Skeletal muscle cell (primary cell): ENCODE measurements around the gene EYS.

ENCODE experiments used
- DNase-seq: peaks from one replicate; pipeline ENCODE4 v3.0.0-alpha.2; 2010; ENCODE audit warnings: low read depth
- H3K4me3 ChIP-seq: 2 replicates; pipeline ENCODE4 v1.5.1; 2011; ENCODE audit warnings: low read depth, mild to moderate bottlenecking, control low read depth, low read length, moderate library complexity

Gene EYS

GRCh38 chr6:64715624-64716023 lies 991.4 kb downstream of the EYS start:
- no peak overlapping the region for H3K4me3 ChIP-seq
- DNase-seq, result no peak

DNA sequence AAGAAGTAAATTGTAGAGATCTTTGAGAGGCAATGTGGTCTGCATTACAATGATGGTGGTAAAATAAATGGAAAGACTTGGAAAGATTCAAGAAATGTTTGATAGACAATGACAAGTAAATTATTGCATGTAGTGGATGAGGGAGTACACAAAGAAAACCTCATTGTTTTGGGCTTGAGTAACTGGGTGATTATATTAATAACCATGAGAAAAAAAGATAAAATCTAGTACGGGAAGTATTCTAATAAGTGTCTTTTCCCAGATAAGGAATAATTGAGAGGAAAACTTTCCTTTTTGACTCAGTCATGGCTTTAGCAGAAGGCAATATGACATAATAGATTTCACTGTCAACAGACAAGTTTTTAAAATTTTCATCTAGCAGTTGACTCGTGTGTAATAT lies 993.0 kb downstream of the EYS start:
- DNase-seq, result no peak
- no peak overlapping the region for H3K4me3 ChIP-seq

DNA sequence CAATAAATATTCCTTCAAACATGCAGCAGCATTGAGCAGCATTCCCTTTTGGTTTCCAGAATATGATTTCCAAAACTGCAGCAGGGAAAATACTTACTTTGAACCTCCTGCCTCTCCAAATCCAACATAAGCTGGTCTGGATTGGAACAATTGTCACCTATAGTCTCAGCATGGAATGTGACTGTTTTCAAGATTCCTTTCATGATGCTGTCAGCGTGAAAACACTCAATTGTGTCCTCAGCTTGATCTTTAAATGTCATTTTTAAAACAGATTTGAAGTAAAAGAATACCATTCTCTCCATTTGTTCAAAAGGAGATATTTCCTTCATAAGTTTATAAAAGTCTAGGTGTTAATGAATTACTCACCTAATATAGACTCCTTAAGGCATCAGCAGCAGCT lies 993.9 kb downstream of the EYS start:
- H3K4me3 ChIP-seq, result no peak overlapping the region
- no peak for DNase-seq

GRCh38 chr6:64712606-64713005 lies 994.4 kb downstream of the EYS start:
- no peak for DNase-seq
- no peak overlapping the region for H3K4me3 ChIP-seq

- H3K4me3 ChIP-seq, result no peak overlapping the region
- DNase-seq, result no peak
These were observed 1003.1 kb downstream of the EYS start for GRCh38 chr6:64703922-64704321.

- no peak overlapping the region for H3K4me3 ChIP-seq
- DNase-seq, result no peak
These were observed 1011.0 kb downstream of the EYS start for GRCh38 chr6:64696053-64696452.

DNA sequence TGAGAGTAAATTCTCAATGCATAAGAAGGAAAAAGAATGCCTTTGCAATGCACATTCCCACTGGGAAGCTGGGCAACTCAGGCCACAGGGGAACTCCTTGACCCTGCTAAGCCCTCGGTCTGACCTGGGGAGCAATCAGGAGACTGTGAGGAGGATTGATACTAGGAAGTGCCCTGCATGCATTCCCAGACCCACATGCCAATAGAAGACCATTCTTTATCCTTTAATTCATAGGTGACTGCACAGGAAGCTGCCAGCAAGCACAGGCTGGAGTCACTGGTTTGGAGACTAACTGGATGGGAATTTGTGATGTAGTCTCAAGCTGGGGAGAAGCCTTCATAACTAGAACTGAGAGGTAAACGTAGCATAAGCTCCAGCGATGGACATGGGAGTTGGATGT lies 1012.7 kb downstream of the EYS start:
- H3K4me3 ChIP-seq, result no peak overlapping the region
- DNase-seq, result no peak

GRCh38 chr6:64691064-64691463 lies 1016.0 kb downstream of the EYS start:
- H3K4me3 ChIP-seq, result no peak overlapping the region
- no peak for DNase-seq

DNA sequence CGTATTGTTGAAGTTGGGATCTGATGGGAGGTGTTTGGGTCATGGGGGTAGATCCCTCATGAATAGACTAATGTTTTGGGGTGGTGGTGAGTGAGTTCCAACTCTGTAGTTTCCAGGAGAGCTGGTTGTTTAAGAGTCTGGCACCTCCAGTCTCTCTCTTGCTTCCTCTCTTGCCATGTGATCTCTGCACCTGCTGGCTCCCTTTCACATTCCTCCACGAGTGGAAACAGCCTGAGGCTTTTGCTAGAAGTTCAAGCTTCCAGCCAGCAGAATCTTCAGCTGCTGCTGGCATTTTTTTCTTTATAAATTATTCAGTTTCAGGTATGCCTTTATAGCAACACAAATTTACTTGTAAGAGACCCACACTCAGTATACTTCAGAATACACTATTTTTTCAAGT lies 1021.6 kb downstream of the EYS start:
- H3K4me3 ChIP-seq, result no peak overlapping the region
- no peak for DNase-seq

- no peak overlapping the region for H3K4me3 ChIP-seq
- DNase-seq, result no peak
These were observed 1023.3 kb downstream of the EYS start for GRCh38 chr6:64683682-64684081.

DNA sequence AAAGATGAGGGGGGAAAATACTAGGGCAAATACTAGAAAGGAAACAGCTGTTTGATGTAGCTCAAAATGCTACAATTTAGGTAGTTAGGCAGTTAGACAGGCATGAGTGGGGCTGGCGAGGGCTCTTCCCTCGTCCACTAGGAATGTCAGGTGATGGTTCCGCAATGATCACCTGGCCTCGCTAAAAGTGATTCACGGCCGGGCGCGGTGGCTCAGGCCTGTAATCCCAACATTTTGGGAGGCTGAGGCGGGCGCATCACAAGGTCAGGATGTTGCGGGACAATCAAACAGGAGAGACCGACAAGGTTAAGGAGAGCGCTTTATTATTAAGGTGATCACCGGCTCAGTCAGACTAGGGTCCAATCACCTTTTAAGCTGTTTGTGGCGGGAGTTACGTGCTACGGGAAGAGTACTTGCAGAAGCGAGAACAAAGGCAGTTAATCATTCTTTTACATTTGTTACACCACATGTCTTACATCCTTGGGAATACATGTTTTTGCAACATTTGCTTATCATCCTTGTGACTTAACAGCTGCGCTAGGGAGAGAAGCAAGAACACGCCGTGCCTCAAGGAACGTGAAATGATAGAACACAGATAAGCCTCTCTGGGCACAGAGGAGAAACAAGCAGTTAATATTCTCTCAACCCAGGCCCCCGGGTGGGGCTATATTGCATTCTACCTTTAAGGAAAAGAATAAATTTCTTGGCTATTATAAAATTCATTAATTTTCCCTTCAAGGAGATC lies 1025.4 kb downstream of the EYS start:
- no peak for DNase-seq
- no peak overlapping the region for H3K4me3 ChIP-seq

DNA sequence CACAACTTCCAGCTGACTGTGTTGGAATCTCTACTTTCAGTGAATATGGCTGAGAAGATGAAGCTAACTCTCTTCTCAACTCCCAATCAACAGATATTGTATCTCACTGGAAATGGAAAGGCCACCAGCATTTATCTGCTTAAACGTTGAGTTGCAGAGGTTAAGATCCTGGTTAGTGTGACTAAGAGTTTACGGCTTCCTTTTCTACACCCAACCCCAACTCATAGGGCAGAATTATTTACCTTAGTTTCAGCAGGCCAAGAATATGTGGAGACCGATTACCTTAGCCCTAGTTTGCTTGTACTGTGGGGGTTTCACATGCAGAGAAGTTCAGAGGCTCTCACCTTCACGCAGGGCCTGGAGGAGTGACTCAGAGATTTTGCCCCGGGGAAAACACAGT lies 1026.6 kb downstream of the EYS start:
- DNase-seq, result no peak
- no peak overlapping the region for H3K4me3 ChIP-seq

DNA sequence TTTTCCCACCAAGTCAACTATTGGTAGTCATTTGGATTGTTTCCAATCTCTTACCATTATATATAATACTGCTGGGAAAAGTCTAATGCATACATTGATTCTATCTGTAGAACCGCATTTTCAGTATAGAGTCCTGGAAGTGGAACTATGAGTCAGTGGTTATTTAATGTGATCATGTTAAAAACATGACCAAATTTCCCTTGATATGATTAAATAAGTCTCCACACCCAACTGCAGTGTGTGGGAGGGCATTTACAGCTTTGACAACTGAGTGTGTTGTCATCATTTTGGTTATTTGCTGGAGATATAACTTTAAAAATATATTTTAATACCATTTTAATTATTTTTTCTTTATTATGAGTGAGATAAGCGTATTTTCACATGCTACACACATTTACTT lies 1027.6 kb downstream of the EYS start:
- DNase-seq, result no peak
- H3K4me3 ChIP-seq, result no peak overlapping the region

GRCh38 chr6:64672651-64673050 lies 1034.4 kb downstream of the EYS start:
- no peak overlapping the region for H3K4me3 ChIP-seq
- no peak for DNase-seq

DNA sequence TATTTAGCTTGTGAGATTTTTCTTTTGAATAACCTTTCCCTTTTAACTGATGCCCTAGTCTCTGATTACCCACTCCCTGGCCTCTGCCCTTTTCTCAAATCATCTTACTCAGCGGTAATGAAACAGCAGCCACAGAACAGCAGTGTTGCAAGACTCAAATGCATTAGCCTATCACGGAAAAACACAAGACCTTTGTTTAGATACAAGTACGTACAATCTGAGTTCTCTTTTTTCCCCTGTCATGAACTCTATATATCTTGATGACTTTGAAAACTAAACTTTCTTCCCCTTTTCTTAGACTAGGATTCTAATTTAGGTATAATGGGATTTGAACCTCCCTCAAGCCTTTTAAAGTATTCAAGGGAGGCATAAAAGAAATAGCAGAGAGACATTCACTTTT lies 1034.9 kb downstream of the EYS start:
- no peak for DNase-seq
- H3K4me3 ChIP-seq, result no peak overlapping the region

- DNase-seq, result no peak
- no peak overlapping the region for H3K4me3 ChIP-seq
These were observed 1041.9 kb downstream of the EYS start for GRCh38 chr6:64665137-64665536.

DNA sequence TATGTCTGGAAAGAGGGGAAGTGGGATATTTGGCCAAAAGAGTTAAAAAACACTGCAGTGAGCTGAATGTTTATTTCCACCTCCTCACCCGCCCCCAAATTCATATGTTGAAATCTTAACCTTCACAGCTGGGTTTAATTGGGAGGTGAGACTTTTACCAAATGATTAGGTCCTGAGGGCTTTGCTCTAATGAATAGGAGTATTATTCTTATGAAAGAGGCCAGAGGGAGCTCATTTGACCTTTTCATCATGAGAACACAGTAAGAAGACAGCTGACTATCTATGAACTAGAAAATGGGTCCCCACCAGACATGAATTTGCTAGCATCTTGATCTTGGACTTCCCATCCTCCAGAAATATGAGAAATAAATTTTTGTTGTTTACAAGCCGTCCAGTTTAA lies 1042.5 kb downstream of the EYS start:
- DNase-seq, result no peak
- no peak overlapping the region for H3K4me3 ChIP-seq

GRCh38 chr6:64644024-64644423 lies 1063.0 kb downstream of the EYS start:
- H3K4me3 ChIP-seq, result no peak overlapping the region
- DNase-seq, result no peak

DNA sequence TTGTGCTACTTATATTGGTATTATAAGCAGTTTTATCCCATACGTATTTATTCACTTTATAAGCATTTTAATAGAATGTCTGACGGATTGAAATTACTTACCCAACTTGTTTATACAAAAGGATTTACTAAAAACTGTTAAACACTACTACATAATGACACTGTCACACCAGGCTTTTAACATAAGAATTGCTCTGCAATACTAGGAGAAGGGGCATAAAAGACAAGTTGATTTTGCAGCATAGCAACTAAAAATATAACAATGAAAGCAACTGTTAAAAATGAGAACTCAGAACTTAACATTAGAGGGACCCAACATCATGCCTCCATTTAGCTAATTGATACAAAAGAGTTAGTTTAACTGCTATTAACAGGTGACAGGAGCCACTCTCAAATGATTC lies 1076.1 kb downstream of the EYS start:
- DNase-seq, result no peak
- no peak overlapping the region for H3K4me3 ChIP-seq

- no peak overlapping the region for H3K4me3 ChIP-seq
- no peak for DNase-seq
These were observed 1084.1 kb downstream of the EYS start for GRCh38 chr6:64622944-64623343.

DNA sequence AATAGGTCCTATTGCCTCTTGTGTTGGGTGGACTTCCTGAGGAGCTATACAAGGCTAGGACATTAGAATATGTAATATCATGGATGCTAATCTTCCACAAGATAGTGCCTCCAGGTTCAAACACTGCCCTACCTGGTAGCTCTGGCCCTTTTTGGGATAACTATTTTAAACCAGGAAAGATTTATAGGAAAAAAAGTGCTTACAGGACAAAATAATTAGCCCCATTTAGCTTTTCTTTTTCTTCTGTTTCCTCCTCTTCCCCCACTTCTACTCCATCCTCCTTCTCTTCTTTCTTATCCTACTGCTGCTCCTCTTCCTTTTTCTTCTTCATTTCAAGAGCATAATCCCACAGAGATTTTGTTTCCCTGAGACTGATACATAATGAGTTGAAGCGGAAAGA lies 1104.0 kb downstream of the EYS start:
- no peak for DNase-seq
- no peak overlapping the region for H3K4me3 ChIP-seq

- no peak for DNase-seq
- no peak overlapping the region for H3K4me3 ChIP-seq
These were observed 1115.4 kb downstream of the EYS start for GRCh38 chr6:64591676-64592036.
